ENCODE data around the gene PNMT.
"Not testable (repeated sequence)": the region's sequence is repeated elsewhere in the genome, so short reads cannot be mapped to it uniquely, and the experiment has no call there.

PNMT gene

GRCh38 chr17:39694593-39694992 is 26.3 kb downstream of the PNMT start:
- DNase-seq: no peak

- DNase-seq: no peak
Measured at GRCh38 chr17:39695089-39695474, 26.8 kb downstream of the PNMT start.

- no peak for DNase-seq
Measured at GRCh38 chr17:39696731-39697130, 28.5 kb downstream of the PNMT start.

- no peak for DNase-seq
Measured at GRCh38 chr17:39697961-39698360, 29.7 kb downstream of the PNMT start.

- DNase-seq: not testable (repeated sequence)
Measured at GRCh38 chr17:39699157-39699817, 31.0 kb downstream of the PNMT start.

- no peak for DNase-seq
Measured at GRCh38 chr17:39699818-39700147, 31.5 kb downstream of the PNMT start, which contains the start of gene ERBB2. Gene ERBB2, plus strand, starts transcription at chr17:39700064. Its CDS starts 175 bp downstream, at chr17:39700239.

- DNase-seq: no peak
Measured at GRCh38 chr17:39700148-39700987, 32.1 kb downstream of the PNMT start.

- no peak for DNase-seq
Measured at GRCh38 chr17:39701012-39701783, 32.9 kb downstream of the PNMT start.

GRCh38 chr17:39701784-39702422 is 33.6 kb downstream of the PNMT start:
- no peak for DNase-seq

GRCh38 chr17:39702901-39703893 is 34.9 kb downstream of the PNMT start:
- no peak for DNase-seq

GRCh38 chr17:39703913-39704312 is 35.7 kb downstream of the PNMT start:
- no peak for DNase-seq

GRCh38 chr17:39704821-39705551 is 36.7 kb downstream of the PNMT start:
- no peak for DNase-seq

- DNase-seq: no peak
Measured at GRCh38 chr17:39705786-39706348, 37.6 kb downstream of the PNMT start.

GRCh38 chr17:39706383-39706782 is 38.1 kb downstream of the PNMT start:
- no peak for DNase-seq

- no peak for DNase-seq
Measured at GRCh38 chr17:39706921-39707337, 38.7 kb downstream of the PNMT start.

GRCh38 chr17:39709319-39709997 is 41.2 kb downstream of the PNMT start:
- no peak for DNase-seq

GRCh38 chr17:39709998-39710964 is 42.0 kb downstream of the PNMT start:
- DNase-seq: no peak

GRCh38 chr17:39711071-39711470 is 42.8 kb downstream of the PNMT start:
- DNase-seq: not testable (repeated sequence)

GRCh38 chr17:39711851-39712250 is 43.6 kb downstream of the PNMT start:
- DNase-seq: no peak

Data from OCI-M1 (cell line).